ENCODE measurements around the gene TLR8.

TLR8 gene

GRCh38 chrX:12966151-12966550, 59.7 kb downstream of the TLR8 start:
- DNase-seq (ENCODE audit: low spot score) = no peak

GRCh38 chrX:12967711-12968465, 61.5 kb downstream of the TLR8 start:
- DNase-seq (ENCODE audit: low spot score) = no peak

GRCh38 chrX:12970691-12971202, 64.3 kb downstream of the TLR8 start:
- no peak for DNase-seq (ENCODE audit: low spot score)

- no peak for DNase-seq (ENCODE audit: low spot score)
Measured at GRCh38 chrX:12971282-12972003, 65.0 kb downstream of the TLR8 start.

GRCh38 chrX:12972243-12972642, 65.8 kb downstream of the TLR8 start:
- no peak for DNase-seq (ENCODE audit: low spot score)

Measured in NAMALWA (cell line).